Peyer's patch (tissue), 4 donors: ENCODE measurements around the gene CERS4. TPM values are rescaled to one million over a fixed set of nuclear protein-coding genes. Genes with fewer than 3 reads are reported as not detected.
"Not testable (repeated sequence)": the region's sequence is repeated elsewhere in the genome, so short reads cannot be mapped to it uniquely, and the experiment has no call there.

Experiments used
- DNase-seq, 3 donors: peaks; one replicate each; pipeline ENCODE4 v3.0.0-alpha.2; 2017 to 2019
- H3K27ac ChIP-seq, 4 donors: fragments of 200-600 bp; sonication (generic); one replicate each; pipeline ENCODE4 v1.5.1; 2016 to 2019
- H3K27me3 ChIP-seq, 2 donors: fragments of 200-600 bp; sonication (generic); one replicate each; pipeline ENCODE4 v1.5.1; 2019
- H3K36me3 ChIP-seq, 3 donors: fragments of 200-600 bp; sonication (generic); one replicate each; pipeline ENCODE4 v1.5.1; 2016 to 2019
- H3K4me1 ChIP-seq, 4 donors: fragments of 200-600 bp; sonication (generic); one replicate each; pipeline ENCODE4 v1.5.1; 2016 to 2019
- H3K4me3 ChIP-seq, 4 donors: fragments of 200-600 bp; sonication (generic); 1 replicate in 3 of 4; 2 replicates in 1 of 4; pipeline ENCODE4 v1.5.1; 2016 to 2019; ENCODE audit warnings: mild to moderate bottlenecking in 1 of 4
- H3K9me3 ChIP-seq, 4 donors: fragments of 200-600 bp; sonication (generic); one replicate each; pipeline ENCODE4 v1.5.1; 2016 to 2019; ENCODE audit warnings: mild to moderate bottlenecking in 1 of 4
- POLR2A ChIP-seq, 2 donors: fragments of 450-650 bp; IDR thresholded peaks; one replicate each; pipeline ENCODE4 v1.5.1; 2017; ENCODE audit warnings: antibody characterized with exemption in 2 of 2, mild to moderate bottlenecking in 2 of 2, moderate library complexity in 2 of 2
- total RNA-seq, 4 donors: library from RNA; depleted of rRNA; stranded (reverse); fragments of >200 nt; gene quantifications; one replicate each; pipeline ENCODE4 v1.1.0, GENCODE V29; 2016
- TF ChIP-seq, protein P1 (sequence below), 6 experiments: fragments of 450-650 bp in 4 of 6; fragments of 200-600 bp in 2 of 6; sonication (generic) in 1 of 6; IDR thresholded peaks; one replicate each; pipeline ENCODE4 v1.5.1; 2017 to 2019; ENCODE audit warnings: antibody characterized with exemption in 6 of 6, mild to moderate bottlenecking in 3 of 6, moderate library complexity in 1 of 6

Gene CERS4
- total RNA-seq, 4 donors from 2014 or later: 6.8 to 41.3 (median 11.7) TPM

DNA sequence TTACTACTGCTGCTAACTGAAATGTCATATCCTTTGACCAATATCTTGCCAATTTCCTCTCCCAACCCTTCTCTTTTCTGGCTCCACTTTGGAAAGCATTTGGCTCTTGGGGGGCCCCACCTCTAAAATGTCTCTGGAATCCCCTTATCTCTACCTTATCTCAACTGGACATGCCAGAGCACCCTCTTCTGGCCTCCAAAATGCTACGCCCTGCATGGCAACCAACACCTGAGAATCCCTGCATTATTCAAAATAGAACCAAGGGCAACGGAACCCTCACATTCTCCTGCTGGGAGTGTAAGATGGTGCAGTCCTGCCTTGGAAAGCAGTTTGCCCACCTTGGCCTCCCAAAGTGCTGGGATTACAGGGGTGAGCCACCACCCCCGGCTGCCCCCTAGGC is 35.3 kb downstream of the CERS4 start:
- H3K4me3 ChIP-seq: no peak overlapping the region
- DNase-seq: no peak
- H3K27me3 ChIP-seq: no peaks in the 10 kb centered on the region
- TF ChIP-seq POLR2A (IDR thresholded peaks at IDR 0.05): no peak
- TF ChIP-seq, protein P1, sequence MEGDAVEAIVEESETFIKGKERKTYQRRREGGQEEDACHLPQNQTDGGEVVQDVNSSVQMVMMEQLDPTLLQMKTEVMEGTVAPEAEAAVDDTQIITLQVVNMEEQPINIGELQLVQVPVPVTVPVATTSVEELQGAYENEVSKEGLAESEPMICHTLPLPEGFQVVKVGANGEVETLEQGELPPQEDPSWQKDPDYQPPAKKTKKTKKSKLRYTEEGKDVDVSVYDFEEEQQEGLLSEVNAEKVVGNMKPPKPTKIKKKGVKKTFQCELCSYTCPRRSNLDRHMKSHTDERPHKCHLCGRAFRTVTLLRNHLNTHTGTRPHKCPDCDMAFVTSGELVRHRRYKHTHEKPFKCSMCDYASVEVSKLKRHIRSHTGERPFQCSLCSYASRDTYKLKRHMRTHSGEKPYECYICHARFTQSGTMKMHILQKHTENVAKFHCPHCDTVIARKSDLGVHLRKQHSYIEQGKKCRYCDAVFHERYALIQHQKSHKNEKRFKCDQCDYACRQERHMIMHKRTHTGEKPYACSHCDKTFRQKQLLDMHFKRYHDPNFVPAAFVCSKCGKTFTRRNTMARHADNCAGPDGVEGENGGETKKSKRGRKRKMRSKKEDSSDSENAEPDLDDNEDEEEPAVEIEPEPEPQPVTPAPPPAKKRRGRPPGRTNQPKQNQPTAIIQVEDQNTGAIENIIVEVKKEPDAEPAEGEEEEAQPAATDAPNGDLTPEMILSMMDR (IDR thresholded peaks at IDR 0.05): no peak
- H3K9me3 ChIP-seq: peaks cover 0 to 4% (median 0%) of the 10 kb centered on the region in 4 donors
- no peaks in the 10 kb centered on the region for H3K36me3 ChIP-seq
- H3K27ac ChIP-seq: no peak overlapping the region
- peaks cover 0 to 16% (median 11%) of the 10 kb centered on the region in 4 donors for H3K4me1 ChIP-seq

DNA sequence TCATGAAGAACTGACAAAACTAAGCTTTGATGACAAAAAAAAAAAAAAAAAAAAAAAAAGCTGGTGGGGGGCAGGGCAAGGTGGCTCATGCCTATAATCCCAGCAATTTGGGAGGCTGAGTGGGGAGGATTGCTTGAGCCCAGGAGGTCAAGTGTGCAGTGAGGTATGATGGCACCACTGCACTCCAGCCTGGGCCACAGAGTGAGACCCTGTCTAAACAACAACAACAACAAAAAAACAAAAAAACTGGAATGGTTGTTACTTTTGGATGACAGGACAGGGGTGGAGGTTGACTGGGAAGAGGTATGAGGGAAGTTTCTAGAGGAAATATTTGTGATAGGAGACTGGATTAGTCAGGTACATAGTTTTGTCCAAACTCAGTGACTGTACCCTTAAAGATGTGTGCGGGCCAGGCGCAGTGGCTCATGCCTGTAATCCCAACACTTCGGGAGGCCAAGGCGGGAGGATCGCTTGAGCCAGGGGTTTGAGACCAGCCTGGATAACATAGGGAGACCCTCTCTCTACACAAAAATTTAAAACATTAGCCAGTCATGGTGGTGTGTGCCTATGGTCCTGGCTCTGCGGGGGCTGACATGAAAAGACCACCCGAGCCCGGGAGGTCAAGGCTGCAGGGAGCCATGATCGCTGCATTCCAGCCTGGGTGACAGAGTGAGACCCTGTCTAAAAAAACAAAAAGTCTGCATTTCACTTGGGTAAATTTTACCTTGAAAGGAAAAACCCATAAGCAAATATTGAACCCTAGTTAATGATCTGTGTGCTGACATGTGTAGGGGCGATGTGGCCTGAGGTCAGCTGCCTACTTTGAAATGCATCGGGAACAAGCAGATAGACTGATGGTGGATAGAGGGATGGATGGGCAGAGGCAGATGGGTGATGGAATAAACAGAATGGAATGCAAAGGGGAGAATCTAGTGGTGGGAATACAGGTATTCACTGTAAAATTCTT is 37.0 kb downstream of the CERS4 start:
- no peak overlapping the region for H3K4me3 ChIP-seq
- no peak for DNase-seq
- H3K27me3 ChIP-seq: no peaks in the 10 kb centered on the region
- no peak for TF ChIP-seq POLR2A (IDR thresholded peaks at IDR 0.05)
- peaks cover 0 to 3% (median under 1%) of the 10 kb centered on the region in 4 donors for H3K4me1 ChIP-seq
- H3K36me3 ChIP-seq: no peaks in the 10 kb centered on the region
- H3K9me3 ChIP-seq: peaks cover 0 to 4% (median 0%) of the 10 kb centered on the region in 4 donors
- H3K27ac ChIP-seq: no peak overlapping the region

DNA sequence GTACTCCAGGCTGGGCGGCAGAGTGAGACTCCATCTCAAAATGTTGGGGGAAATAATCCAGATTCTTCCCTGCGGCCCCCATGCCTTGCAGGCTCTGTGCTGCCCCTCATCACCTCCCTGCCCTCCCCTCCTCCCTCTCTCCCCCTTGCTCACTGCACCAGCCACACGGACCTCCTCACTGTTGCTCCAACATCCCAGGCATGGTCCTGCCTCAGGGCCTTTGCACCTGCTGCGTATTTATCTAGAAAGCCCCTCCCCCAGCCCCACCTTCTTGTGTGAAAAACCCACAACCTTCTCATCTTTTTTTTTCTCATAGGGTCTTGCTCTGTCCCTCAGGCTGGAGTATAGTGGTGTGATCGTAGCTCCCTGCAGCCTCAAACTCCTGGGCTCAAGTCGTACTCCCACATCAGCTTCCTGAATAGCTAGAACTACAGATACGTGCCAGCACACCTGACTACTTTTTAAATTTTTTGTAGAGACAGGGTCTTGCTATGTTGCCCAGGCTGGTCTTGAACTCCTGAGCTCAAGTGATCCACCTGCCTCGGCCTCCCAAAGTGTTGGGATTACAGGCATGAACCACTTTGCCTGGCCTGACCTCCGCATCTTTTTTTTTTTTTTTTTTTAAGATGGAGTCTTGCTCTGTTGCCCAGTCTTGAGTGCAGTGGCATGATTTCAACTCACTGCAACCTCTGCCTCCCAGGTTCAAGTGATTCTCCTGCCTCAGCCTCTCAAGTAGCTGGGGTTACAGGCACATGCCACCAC is 38.1 kb downstream of the CERS4 start:
- not testable (repeated sequence) for H3K27ac ChIP-seq, H3K9me3 ChIP-seq, H3K27me3 ChIP-seq, H3K4me3 ChIP-seq, DNase-seq, H3K4me1 ChIP-seq, H3K36me3 ChIP-seq

DNA sequence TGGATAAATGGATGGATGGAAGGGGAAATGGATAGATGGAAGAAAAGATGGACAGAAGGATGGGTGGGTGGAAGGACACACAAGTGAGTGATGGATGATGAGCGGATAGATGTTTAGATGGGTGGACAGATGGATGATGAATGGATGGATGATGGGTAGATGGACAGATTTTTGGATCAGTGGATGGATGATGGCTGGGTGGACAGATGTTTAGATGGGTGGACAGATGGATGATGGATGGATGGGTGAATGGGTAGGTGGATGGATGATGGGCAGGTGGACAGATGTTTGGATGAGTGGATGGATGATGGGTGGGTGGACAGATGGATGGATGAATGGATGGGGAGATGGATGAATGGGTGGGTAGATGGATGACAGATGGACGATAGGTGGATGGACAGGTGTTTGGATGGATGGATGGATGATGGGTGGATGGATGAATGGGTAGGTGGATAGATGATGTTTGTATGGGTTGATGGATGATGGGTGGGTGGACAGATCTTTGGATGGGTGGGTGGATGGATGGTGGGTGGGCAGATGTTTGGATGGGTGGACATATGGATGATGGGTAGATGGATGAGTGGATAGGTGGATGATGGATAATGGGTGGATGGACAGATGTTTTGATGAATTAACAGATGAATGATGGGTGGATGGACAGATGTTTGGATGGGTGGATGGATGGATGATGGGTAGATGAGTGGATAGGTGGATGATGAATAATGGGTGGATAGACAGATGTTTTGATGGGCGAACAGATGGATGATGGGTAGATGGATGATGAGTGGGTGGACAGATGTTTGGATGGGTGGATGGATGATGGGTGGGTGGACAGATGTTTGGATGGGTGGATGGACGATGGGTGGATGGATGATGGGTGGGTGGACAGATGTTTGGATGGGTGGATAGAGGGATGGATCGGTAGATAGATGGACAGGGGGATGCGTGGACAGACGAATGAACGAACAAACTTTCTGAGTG is 39.5 kb downstream of the CERS4 start:
- H3K27ac ChIP-seq: no peak overlapping the region

DNA sequence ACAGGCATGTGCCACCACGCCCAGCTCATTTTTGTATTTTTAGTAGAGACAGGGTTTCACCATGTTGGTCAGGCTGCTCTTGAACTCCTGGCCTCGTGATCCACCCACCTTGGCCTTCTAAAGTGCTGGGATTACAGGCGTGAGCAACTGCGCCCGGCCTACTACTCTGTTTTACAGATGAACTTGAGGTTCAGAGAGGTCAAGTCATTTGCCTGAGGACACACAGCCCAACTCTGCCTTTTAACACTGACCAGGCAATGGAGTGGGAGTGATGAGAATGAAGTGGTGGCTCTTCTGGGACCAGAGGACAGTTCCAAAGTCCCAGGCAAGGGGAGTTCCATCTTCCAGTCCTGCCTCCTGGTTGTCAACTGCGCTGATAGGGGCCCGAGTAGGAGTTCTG is 41.4 kb downstream of the CERS4 start:
- Histone ChIP-seq H3K9me3 (no peaks in the 10 kb centered on the region), H3K4me3 (no peak overlapping the region), H3K27me3 (no peaks in the 10 kb centered on the region), H3K4me1 (no peaks in the 10 kb centered on the region), H3K27ac (no peak overlapping the region), H3K36me3 (no peaks in the 10 kb centered on the region)
- no peak for DNase-seq
- no peak for TF ChIP-seq POLR2A (IDR thresholded peaks at IDR 0.05)
- TF ChIP-seq, protein P1 (IDR thresholded peaks at IDR 0.05): no peak

More for the DNA sequence above, 39.5 kb downstream of the CERS4 start:
- no peak for TF ChIP-seq POLR2A (IDR thresholded peaks at IDR 0.05)
- TF ChIP-seq, protein P1 (IDR thresholded peaks at IDR 0.05): no peak
- Histone ChIP-seq H3K4me1 (no peaks in the 10 kb centered on the region), H3K36me3 (no peaks in the 10 kb centered on the region), H3K27me3 (no peaks in the 10 kb centered on the region), H3K4me3 (no peak overlapping the region), H3K9me3 (no peaks in the 10 kb centered on the region)
- DNase-seq: no peak

DNA sequence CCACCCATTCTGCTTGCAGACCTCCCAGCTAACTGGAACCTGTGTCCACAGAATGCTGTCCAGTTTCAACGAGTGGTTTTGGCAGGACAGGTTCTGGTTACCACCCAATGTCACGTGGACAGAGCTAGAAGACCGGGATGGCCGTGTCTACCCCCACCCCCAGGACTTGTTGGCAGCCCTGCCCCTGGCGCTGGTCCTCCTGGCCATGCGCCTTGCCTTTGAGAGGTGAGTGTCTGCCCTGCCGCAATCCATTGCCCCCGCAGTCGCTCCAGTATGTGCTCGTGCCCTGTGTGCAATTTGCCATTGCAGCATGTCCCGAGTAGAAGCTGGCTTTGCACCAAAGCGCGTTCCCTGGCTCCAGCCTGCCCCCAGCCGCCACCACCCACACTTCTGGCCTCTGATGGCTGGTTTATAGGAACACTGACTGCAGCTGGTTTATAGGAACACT is 41.9 kb downstream of the CERS4 start:
- no peak overlapping the region for H3K27ac ChIP-seq
- no peak for DNase-seq

More for the DNA sequence above, 41.9 kb downstream of the CERS4 start:
- peaks cover 0 to under 1% (median 0%) of the 10 kb centered on the region in 3 donors for H3K36me3 ChIP-seq
- H3K9me3 ChIP-seq: no peaks in the 10 kb centered on the region
- no peaks in the 10 kb centered on the region for H3K4me1 ChIP-seq
- TF ChIP-seq, protein P1 (IDR thresholded peaks at IDR 0.05): no peak
- no peak for TF ChIP-seq POLR2A (IDR thresholded peaks at IDR 0.05)
- no peak overlapping the region for H3K4me3 ChIP-seq
- H3K27me3 ChIP-seq: no peaks in the 10 kb centered on the region
